ENCODE results near the gene CPT2.

DNA sequence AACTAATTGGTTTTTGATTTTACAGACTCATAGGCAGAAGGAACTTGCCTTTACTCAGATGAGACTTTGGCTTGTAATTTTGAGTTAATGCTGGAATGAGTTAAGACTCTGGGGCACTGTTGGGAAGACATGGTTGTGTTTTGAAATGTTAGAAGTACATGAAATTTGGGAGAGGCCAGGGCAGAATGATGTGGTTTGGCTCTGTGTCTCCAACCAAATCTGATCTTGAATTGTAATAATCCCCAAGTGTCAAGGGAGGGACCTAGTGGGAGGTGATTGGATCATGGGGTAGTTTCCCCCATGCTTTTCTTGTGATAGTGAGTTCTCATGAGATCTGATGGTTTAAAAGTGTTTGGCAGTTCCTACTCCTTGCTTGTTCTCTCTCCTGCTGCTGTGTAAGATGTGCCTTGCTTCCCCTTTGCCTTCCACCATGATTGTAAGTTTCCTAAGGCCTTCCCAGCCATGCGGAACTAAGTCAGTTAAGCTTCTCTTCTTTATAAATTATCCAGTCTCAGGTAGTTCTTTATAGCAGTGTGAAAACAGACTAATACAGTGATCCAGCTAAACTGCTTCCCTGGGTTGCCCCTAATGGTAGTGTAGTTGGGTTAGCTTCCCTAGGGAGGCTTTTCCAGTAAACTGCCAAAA is 10.2 kb downstream of the CPT2 start:
- TF ChIP-seq POLR2A (IDR thresholded peaks at IDR 0.05; ENCODE audit: low read length) (no peak), GATA1 (IDR thresholded peaks at IDR 0.05; ENCODE audit: low read depth, low read length) (no peak)

All from erythroblast (primary cell).